ENCODE measurements around the gene DCC. TPM values are rescaled to one million over a fixed set of nuclear protein-coding genes. Genes with fewer than 3 reads are reported as not detected.
A peak's percentile ranks its signal among the peaks of the same experiment; 100 is the strongest.

DCC gene
- total and polyA plus RNA-seq, 2 experiments from 2014 or later: 0.53 to 0.73 TPM

- H4K20me1 ChIP-seq (replicated peaks; ENCODE audit: insufficient read depth): no peaks in the 10 kb centered on the region
- H3K4me3 Mint-ChIP-seq: no peak overlapping the region
- no peak overlapping the region for H3K4me2 ChIP-seq
- no peak for DNase-seq (ENCODE audit: low spot score)
- ATAC-seq: no peak
- no peak overlapping the region for H3K27ac Mint-ChIP-seq
- H3K4me3 ChIP-seq: no peak overlapping the region
- no peak overlapping the region for H2AFZ ChIP-seq
- no peaks in the 10 kb centered on the region for H3K4me1 Mint-ChIP-seq
- no peak overlapping the region for H3K27ac ChIP-seq (ENCODE audit: low read depth)
- no peaks in the 10 kb centered on the region for H3K9me3 Mint-ChIP-seq
- no peaks in the 10 kb centered on the region for H3K27me3 Mint-ChIP-seq (ENCODE audit: insufficient read depth, low read depth, poor library complexity)
- no peaks in the 10 kb centered on the region for H3K36me3 ChIP-seq (ENCODE audit: insufficient read depth)
- no peaks in the 10 kb centered on the region for H3K27me3 ChIP-seq (ENCODE audit: insufficient read depth)
- TF ChIP-seq POLR2AphosphoS5 (IDR thresholded peaks at IDR 0.05; ENCODE audit: low read depth) (no peak), STAT1 (IDR thresholded peaks at IDR 0.05; ENCODE audit: unreplicated experiment) (no peak), ZNF114 (CRISPR knock-in tag; IDR thresholded peaks at IDR 0.05) (no peak)
- no peaks in the 10 kb centered on the region for H3K9me2 ChIP-seq (ENCODE audit: insufficient read depth)
- no peaks in the 10 kb centered on the region for H3K79me2 ChIP-seq (replicated peaks; ENCODE audit: insufficient read depth)
- no peaks in the 10 kb centered on the region for H3K36me3 Mint-ChIP-seq (ENCODE audit: low read depth)
- no peaks in the 10 kb centered on the region for H3K4me1 ChIP-seq (ENCODE audit: insufficient read depth)
- no peaks in the 10 kb centered on the region for H3F3A ChIP-seq (replicated peaks; ENCODE audit: low read depth)
These were observed 475.7 kb downstream of the DCC start for GRCh38 chr18:52815651-52816050.

- DNase-seq (ENCODE audit: low spot score) (peak; percentile 7), ATAC-seq (no peak)
- Mint-ChIP-seq H3K9me3 (no peaks in the 10 kb centered on the region), H3K4me1 (no peaks in the 10 kb centered on the region), H3K36me3 (ENCODE audit: low read depth) (no peaks in the 10 kb centered on the region), H3K4me3 (no peak overlapping the region), H3K27me3 (ENCODE audit: insufficient read depth, low read depth, poor library complexity) (no peaks in the 10 kb centered on the region), H3K27ac (no peak overlapping the region)
- H2AFZ ChIP-seq: no peak overlapping the region
- no peak overlapping the region for H3K4me2 ChIP-seq
- no peak overlapping the region for H3K4me3 ChIP-seq
- no peaks in the 10 kb centered on the region for H4K20me1 ChIP-seq (replicated peaks; ENCODE audit: insufficient read depth)
- H3K4me1 ChIP-seq (ENCODE audit: insufficient read depth): no peaks in the 10 kb centered on the region
- no peaks in the 10 kb centered on the region for H3K9me2 ChIP-seq (ENCODE audit: insufficient read depth)
- no peaks in the 10 kb centered on the region for H3K36me3 ChIP-seq (ENCODE audit: insufficient read depth)
- H3K27ac ChIP-seq (ENCODE audit: low read depth): no peak overlapping the region
- no peaks in the 10 kb centered on the region for H3K27me3 ChIP-seq (ENCODE audit: insufficient read depth)
- no peak for TF ChIP-seq ZNF114 (CRISPR knock-in tag; IDR thresholded peaks at IDR 0.05)
- H3F3A ChIP-seq (replicated peaks; ENCODE audit: low read depth): no peaks in the 10 kb centered on the region
- no peaks in the 10 kb centered on the region for H3K79me2 ChIP-seq (replicated peaks; ENCODE audit: insufficient read depth)
These were observed 476.1 kb downstream of the DCC start for GRCh38 chr18:52816121-52816520.

GRCh38 chr18:52822160-52822559, 482.2 kb downstream of the DCC start:
- peaks cover 18% of the 10 kb centered on the region for H3K27me3 Mint-ChIP-seq (ENCODE audit: insufficient read depth, low read depth, poor library complexity)
- H3K4me3 Mint-ChIP-seq: no peak overlapping the region
- no peaks in the 10 kb centered on the region for H3F3A ChIP-seq (replicated peaks; ENCODE audit: low read depth)
- no peaks in the 10 kb centered on the region for H3K79me2 ChIP-seq (replicated peaks; ENCODE audit: insufficient read depth)
- no peaks in the 10 kb centered on the region for H3K4me1 ChIP-seq (ENCODE audit: insufficient read depth)
- no peaks in the 10 kb centered on the region for H3K9me3 Mint-ChIP-seq
- no peaks in the 10 kb centered on the region for H3K36me3 ChIP-seq (ENCODE audit: insufficient read depth)
- DNase-seq (ENCODE audit: low spot score) (no peak), ATAC-seq (no peak)
- no peak overlapping the region for H2AFZ ChIP-seq
- H3K4me1 Mint-ChIP-seq: no peaks in the 10 kb centered on the region
- H4K20me1 ChIP-seq (replicated peaks; ENCODE audit: insufficient read depth): no peaks in the 10 kb centered on the region; the same call in 1 of the 2 replicates
- H3K27ac Mint-ChIP-seq: no peak overlapping the region
- no peaks in the 10 kb centered on the region for H3K9me2 ChIP-seq (ENCODE audit: insufficient read depth)
- H3K27ac ChIP-seq (ENCODE audit: low read depth): no peak overlapping the region
- H3K36me3 Mint-ChIP-seq (ENCODE audit: low read depth): no peaks in the 10 kb centered on the region
- no peak overlapping the region for H3K4me2 ChIP-seq
- H3K27me3 ChIP-seq (ENCODE audit: insufficient read depth): peaks cover 43% of the 10 kb centered on the region
- H3K4me3 ChIP-seq: no peak overlapping the region
- TF ChIP-seq NANOG (IDR thresholded peaks at IDR 0.05; ENCODE audit: borderline replicate concordance): no peak
- no peak for TF ChIP-seq REST (IDR thresholded peaks at IDR 0.05; ENCODE audit: unreplicated experiment)
- TF ChIP-seq EZH2 (IDR thresholded peaks at IDR 0.05; ENCODE audit: low read depth, unreplicated experiment): no peak
- TF ChIP-seq JUNB (IDR thresholded peaks at IDR 0.05; ENCODE audit: unreplicated experiment): no peak
- no peak for TF ChIP-seq ETS1 (IDR thresholded peaks at IDR 0.05)
- TF ChIP-seq STAT1 (IDR thresholded peaks at IDR 0.05; ENCODE audit: unreplicated experiment): no peak
- TF ChIP-seq CTCF (conservative IDR thresholded peaks at IDR 0.05; ENCODE audit: low read depth in 2 of 2): no peak
- TF ChIP-seq ZNF331 (CRISPR knock-in tag; IDR thresholded peaks at IDR 0.05; ENCODE audit: low read depth): no peak
- no peak for TF ChIP-seq CREB1 (CRISPR knock-in tag; IDR thresholded peaks at IDR 0.05; ENCODE audit: low read depth)
- TF ChIP-seq POLR2AphosphoS5 (IDR thresholded peaks at IDR 0.05; ENCODE audit: low read depth): no peak

All from GM23338 (cell line).